ENCODE measurements around the gene PYGB.

Gene PYGB

DNA sequence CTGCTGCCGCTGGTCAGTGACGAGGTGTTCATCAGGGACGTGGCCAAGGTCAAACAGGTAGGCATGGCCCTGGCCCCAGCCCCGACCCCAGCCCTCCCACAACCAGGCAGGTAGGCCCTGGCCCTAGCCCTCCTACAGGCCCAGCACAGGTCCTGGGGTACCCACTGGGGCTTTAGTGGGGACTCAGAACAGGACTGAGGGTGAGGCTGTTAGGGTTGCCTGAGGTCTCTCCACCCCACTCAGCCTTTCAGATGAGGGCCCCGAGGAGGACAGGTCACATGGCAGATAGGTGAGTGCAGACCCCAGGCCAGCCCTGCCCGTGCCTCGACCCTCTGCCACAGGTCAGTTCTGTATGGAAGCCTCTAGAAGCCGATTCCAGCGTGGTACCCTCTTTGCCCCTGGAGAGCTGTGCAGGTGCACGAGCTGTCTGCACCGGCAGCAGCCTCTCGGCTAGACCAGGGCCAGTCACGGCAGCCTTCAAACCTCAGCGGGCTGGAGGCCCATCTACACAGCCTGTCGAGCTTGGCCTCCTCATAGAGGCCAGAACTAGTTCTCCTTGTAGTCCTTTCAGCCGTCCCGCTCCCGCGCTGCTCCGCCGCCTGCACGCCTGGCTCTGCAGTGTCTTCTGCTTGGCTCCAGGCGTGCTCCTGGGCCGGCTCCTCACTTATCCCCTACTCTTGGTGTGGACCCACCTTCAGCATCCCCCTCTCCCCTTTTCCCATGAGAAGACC, 35.5 kb downstream of the PYGB start:
- no peak for DNase-seq (ENCODE audit: low spot score)

DNA sequence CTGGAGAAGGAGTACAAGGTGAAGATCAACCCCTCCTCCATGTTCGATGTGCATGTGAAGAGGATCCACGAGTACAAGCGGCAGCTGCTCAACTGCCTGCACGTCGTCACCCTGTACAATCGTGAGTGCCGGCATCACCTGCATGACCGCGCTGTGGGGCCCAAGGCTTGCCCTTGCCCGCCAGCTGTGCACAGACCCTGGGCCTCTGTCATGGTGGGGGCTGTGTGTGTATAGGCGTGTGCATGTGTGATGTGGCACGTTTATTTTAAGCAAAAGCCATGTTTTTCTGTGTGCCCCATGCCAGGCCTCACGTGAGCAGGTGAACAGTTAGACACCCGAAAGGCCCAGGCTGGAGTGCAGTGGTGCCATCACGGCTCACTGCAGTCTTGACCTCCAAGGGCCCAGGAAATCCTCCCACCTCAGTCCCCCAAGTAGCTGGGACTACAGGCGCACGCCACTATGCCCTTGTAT, 36.3 kb downstream of the PYGB start:
- DNase-seq (ENCODE audit: low spot score) = no peak

DNA sequence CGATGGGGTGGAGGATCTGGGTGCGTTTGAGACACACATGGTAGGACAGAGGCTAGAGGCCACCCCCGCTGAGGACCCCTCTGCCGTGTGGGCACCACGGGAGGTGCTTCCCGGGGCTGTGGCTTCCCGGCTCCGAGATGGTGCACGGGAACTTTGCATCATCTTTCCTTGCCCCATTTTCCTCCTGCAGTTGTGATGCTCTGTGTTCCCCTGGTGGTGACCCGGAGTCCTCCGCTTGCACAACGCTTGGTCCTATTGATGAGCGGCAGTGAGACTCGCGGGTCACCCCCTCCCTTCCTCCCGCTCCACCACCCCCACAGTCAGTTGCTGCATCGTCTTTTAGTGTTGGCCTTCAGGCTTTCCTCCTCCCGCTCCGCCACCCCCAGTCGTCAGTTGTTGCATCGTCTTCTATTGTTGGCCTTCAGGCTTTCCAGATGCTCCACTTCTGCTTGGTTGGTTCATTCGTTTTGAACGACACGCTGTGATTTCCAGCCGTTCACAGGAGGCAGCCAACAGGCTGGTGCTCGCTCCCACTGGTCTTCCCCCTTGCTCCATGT, 37.3 kb downstream of the PYGB start:
- DNase-seq (ENCODE audit: low spot score) = no peak

DNA sequence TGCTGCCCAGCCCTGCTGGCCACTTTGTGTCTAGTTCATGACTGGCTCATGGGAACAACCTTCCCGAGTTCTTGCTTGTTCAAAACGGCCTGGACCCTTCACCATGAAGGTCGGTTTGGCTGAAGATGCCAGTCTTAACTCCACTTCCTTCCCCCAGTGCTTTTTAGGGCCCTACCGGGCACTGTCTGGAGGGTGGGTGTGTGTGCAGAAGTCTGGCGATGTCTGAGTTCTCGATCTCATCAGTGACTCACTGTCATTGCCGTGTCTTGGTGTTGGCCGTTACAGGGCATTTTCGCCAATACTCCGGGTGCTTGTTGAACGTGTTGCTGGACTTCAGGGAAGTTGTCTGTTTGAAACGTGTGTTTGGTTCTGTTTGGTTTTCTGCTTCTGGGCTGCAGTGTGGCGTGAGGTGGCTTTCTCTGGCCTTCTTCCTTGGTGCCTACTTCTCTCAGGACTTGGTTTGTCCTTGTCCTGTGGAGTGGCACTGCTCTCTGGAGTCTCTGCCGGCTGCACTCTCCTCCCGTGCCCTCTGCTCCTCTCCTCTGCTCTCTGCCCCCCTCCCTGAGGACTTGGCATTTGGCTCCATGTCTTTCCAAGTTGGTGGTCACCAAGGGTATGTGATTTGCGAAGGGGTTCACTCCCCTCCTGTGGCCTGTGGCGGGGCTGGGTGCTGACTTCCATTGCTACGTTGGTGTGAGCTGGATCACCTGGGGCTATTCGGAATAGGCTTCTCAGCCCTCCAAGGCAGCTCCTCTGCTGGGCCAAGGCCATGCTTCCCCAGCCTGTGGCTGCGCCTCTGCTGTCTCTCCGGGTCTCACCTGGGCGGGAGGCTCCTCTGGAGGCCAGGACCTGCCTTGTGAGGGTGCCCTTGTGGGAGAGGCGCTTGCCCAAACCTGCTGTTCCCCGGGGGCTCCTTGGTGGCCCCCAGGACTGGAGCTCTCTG, 38.2 kb downstream of the PYGB start:
- DNase-seq (ENCODE audit: low spot score) = no peak

DNA sequence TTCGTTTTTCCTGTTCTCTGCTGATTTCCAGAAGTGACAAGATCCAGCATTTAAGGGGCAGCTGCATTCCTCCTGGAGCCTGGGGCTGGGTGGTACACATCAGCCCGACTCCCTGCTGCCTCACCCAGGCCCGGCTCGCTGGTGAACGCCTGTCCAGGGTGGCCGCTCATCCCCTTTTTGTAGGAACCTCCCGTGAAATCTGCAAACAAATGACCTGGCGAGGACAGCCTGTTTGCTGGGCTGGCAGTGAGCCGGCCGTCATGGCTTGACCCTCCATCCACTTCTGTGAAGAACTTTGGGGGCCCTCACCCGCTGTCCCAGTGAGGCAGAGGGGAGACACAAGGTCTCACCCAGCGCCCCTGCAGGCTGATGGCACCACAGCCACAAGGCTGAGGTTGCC, 39.0 kb downstream of the PYGB start:
- DNase-seq (ENCODE audit: low spot score) = no peak

DNA sequence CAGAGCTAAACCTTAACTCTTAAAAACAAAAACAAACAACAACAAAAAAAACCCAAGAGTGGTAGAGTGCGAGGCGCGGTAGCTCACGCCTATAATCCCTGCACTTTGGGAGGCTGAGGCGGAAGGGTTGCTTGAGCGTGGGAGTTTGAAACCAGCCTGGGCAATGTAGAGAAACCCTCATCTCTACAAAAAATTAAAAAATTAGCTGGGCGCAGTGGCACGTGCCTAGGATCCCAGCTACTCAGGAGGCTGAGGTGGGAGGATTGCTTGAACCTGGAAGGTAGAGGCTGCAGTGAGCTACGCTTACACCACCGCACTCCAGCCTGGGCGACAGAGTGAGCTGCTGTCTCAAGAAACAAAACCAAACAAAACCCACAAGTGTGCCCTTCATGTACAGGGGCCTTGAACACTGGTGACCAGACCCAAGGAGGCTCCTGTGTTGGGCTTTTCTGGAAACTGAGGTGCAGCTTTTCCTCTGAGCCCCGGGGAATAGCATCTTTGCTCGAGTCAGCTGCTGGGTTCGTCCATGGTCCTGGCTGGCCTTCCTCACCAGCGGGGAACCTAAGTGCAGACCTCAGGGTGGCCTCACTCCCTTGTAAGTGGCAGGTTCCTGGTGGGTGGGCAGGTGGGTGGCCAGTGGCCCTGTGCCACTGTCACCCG, 39.9 kb downstream of the PYGB start:
- DNase-seq (ENCODE audit: low spot score) = no peak

DNA sequence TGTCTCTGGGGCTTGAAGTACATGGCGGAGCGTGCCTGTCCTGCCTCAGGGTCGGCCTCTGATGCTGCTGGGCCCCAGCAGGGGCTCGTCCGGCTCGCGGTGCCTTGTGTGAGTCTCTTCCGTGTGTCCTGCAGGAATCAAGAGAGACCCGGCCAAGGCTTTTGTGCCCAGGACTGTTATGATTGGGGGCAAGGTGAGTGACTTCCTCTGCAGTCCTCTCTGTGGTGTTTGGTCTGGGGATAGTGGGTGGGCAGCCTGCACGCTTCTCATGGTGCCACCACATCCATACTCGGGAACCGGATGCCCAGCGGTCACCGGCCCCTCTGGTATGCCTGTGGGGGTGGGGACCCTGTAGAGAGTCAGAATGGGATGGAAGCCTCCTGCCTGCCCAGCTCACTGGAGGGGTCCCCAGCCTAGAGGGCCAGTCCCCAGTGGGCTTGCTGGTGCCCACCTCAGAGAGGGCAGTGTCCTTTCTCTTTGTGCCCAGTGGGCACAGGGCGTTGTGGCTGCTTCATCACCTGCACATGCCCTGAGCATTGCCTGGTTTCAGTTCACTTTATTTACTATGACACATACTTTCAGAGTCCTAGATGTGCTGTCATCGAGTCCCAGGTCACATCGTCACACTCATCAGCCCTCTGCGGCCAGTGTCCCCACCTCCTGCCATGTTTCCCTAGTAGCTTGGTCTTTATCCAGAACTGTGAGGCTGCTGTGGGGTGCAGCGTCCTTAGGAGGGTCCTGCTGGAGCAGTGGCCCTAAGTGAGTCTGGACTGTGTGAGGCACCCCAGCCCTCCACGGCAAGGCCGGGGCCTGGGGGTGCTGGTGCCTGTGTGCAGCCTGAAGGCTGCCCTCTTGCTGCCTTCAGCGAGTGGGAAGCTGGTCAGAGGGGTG, 40.7 kb downstream of the PYGB start:
- no peak for DNase-seq (ENCODE audit: low spot score)

DNA sequence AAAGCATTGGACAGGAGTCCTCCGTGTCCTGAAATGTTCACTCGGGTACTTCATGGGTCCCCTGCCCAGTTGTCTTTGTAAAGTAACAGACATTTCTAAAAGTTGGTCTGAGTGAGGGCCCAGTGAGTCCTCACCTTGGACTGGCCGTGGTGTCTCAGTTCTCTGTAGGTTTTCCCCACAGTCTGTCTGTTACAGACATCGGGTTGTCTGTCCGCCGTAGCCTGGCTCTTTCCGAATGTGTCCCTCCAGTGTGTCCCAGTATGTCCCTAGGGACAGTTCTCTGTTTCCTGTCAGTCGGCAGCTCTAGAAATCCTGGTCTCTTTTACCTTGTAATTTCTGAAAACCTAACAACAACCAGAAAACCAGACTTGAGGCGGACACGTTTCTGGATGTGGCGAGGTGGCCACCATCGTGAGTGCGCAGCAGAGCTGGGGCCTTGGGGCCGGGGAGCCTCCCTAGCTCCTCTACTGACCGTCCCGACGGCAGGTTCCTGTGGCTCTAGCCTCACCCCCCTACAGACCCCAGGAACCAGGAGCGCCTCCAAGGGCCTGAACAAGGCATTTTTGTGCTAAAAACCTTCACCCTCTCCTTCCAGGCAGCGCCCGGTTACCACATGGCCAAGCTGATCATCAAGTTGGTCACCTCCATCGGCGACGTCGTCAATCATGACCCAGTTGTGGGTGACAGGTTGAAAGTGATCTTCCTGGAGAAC, 42.2 kb downstream of the PYGB start:
- no peak for DNase-seq (ENCODE audit: low spot score)

DNA sequence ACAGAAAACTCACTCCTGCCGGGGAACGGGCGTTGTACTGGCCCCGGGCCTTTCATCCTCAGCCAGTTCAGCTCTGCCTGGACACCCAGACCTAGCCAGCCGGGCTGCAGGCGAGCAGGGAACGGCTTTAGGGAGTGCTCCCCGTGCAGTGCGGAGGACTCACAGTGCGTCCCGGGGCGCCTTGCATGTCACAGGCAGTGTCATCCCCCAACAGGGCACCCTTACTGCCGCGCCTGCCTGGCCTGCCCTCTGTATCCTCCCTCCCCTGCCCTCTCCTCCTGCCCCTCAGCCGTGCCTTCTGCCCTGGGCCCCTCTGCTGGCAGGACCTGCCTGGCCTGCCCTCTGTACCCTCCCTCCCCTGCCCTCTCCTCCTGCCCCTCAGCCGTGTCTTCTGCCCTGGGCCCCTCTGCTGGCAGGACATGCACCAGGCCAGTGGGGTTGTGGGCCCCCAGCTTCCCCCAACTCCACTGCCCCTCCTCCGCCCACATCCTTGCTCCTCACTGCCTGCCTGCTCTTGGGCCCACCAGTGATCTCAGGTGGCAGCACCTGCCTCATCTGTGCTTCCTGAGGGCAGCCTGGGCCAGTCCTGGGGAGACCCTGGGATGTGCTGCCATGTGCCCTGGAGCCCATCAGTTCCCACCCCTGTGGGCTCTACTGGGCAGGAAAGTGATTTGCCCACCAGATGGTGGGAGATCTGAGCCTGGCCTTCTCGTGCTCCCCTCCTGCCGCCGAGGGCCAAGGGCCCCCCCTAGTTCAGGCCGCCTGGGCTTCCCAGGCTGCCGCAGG, 43.0 kb downstream of the PYGB start:
- DNase-seq (ENCODE audit: low spot score) = no peak

DNA sequence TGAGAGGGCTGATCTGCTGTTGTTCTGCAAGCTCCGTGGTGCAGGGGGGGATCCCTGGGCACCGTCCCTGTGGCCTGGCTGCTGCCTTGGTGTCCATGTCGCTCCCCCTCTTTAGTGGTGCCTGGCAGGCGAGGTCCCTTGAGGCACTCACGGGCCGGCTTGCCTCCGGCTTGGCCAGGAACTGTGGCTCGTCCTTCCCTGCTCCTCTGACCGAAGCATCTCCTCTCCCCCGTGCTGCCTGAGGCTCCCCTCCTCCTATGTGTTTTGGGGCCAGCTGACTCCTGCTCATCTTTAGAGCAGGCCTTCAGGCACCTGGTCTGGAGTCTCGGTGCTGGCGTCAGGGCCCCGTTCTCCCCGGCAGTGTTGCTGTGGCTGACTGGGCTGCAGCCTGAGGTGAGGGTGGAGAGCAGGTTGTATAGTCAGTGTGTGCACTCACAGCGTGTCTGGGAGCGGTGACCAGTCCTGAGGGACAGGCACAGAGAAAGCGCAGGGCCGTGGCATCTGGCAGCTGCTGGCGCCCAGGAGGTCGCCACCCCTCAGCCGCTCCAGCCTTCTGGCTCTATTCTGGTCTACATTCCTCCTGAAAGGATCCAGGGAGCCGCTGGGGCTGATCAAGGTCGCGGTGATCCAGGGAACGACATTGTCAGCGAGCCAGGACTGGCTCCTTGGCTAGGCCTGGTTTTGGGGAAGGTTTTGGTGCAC, 43.7 kb downstream of the PYGB start:
- no peak for DNase-seq (ENCODE audit: low spot score)

DNA sequence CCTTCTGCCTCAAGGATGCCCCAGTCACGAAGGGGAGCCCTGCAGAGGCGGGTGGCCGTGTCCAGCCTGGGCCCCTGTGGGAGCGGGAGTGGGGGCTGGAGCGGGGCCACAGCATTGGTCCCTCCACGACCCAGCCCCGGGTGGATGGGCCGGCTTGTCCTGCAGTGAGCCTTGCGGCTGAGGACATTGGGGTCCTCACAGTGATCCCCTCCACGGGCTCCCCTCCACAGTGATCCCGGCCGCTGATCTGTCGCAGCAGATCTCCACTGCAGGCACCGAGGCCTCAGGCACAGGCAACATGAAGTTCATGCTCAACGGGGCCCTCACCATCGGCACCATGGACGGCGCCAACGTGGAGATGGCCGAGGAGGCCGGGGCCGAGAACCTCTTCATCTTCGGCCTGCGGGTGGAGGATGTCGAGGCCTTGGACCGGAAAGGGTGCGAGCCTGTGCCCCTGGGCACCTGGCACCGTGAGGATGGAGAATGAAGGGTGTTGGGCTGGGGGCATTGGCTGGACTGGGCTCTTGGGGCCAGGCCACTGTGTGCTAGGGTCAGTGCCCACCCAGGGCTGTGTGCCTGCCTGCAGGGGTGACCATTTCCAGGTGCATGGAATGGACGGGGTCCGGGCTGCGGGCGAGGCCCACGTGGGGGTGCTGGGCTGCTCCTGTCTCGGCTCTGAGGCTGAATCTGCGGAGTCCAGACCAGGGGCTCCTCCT, 44.4 kb downstream of the PYGB start:
- DNase-seq (ENCODE audit: low spot score) = no peak

DNA sequence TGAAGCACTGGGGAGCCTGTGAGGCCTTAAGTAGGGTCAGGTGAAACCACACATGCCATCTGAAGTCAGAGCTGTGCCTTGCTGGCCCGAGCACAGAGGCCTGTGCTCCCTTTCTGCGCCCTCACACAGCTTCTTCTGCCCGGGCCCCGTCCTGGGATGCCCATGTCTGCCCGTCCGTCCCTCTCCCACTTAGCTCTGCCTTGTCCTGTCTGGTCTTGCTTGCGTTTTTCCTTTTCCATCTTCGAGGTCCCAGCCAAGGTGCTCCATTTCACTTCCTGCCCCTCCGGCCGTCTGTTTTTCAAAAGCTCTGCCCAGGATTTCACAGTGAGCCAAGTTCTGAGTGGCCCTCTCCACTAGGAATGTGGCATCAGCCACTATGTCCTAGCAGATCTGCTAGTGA, 45.6 kb downstream of the PYGB start:
- no peak for DNase-seq (ENCODE audit: low spot score)

DNA sequence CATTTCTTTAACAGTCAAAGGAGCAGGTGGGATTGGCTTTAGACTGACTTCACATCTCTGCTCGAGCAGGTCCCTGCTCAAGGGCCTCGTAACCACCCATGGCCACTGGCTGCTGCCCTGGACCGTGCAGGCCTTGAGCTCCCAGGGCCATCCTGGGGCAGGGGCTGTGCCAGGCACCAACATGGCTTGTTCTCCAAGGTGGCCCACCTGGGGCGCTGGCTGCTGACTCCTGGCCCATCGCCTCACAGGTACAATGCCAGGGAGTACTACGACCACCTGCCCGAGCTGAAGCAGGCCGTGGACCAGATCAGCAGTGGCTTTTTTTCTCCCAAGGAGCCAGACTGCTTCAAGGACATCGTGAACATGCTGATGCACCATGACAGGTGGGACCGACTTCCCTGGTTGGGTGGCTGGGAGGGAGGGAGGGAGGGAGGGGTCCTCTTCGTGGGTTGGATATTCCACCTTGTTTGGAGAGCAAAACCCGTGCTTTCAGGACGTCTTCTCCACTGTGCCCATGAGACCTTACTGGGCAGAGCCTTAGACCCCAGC, 46.1 kb downstream of the PYGB start:
- no peak for DNase-seq (ENCODE audit: low spot score)

DNA sequence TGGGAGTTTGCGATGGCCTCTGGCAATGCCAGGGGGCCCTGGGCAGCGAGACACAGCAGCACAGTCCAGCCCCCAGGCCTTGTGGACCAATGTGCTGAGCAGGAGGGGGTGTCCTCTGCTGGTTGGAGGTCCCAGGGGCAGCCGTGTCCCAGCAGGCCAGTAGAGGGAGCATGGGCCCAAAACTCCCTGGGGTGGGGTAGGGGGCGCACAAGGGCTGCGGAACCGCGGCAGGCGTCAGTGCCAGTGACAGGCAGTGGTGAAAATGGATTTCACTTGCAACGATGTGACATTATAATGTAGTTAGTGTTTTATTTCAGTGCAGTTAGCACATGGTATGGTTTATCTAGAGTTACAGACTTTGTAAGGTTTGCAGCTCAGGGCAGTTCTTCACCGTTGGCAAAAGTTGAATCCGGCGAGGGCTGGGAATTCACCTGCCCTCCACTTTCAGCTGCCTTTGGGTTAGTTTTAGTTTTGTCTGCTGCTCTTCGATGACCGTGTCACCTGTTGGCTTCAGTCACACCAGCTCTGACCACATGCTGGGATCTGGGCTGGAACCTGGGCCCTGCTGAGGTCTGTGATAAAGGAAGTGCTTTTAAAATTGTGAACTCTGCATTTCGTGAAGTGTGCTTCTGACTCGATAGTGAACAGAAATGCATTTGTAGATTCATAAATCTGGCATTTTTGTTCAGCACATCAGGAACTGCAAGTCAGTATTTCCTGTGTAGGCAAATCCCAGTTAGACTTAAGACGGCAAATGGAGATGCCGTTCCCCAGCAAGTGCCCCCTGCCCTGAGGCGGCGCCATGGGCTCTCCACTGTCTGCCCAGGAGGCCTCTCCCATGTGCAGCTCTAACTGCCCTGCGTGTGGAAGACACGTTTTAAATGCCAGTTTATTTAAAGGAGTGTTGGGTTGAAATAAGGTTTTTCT, 46.8 kb downstream of the PYGB start:
- peak; percentile 56 for DNase-seq (ENCODE audit: low spot score)

DNA sequence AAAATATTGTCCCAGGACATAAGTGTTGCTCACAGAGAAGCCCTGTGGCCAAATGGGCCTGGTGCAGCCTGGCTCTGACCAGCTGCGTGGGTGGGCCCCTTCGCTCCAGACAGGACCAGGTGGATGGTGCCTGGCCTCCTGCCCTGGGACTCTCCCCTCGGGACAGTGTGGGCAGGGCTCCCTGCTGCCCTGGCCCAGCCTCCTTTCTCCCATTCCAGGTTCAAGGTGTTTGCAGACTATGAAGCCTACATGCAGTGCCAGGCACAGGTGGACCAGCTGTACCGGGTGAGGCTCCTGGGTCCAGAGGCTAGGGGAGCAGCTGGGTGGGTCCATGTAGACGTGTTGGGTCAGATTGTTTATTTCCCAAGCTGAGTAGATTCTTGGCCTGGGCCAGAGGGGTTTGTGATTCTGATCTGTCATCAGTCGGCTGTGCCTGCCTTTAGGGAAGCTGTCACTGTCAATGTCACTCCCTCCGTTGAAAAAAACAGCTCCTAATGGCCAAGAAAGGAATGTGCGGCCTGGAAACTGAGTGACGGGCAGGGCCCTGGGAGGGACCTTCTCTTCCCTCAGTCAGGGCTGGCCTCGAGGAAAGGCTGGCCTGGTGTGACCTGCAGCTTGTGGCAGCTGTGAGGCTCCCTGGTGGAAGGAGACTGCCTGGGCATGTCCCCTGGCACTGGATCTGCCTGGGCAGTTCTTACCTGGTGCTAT, 47.7 kb downstream of the PYGB start:
- DNase-seq (ENCODE audit: low spot score) = no peak
